GM12878 (cell line): ENCODE data around the gene PPARA. TPM values are rescaled to one million over a fixed set of nuclear protein-coding genes. Genes with fewer than 3 reads are reported as not detected.
A peak's percentile ranks its signal among the peaks of the same experiment; 100 is the strongest.

Experiments
- ATF7 ChIP-seq: fragments of 450-650 bp; IDR thresholded peaks from 2 replicates; pipeline ENCODE4 v1.6.1; 2016; ENCODE audit warnings: low read depth, mild to moderate bottlenecking
- BHLHE40 ChIP-seq, 2 experiments: fragments of 450-650 bp in 1 of 2; IDR thresholded peaks; 2 replicates each; pipeline ENCODE4 v1.6.1; 2011 to 2017; ENCODE audit warnings: low read depth in 2 of 2, borderline replicate concordance in 1 of 2, improper control_type of control experiment in 1 of 2, low read length in 1 of 2, mild to moderate bottlenecking in 1 of 2
- BMI1 ChIP-seq: fragments of 450-650 bp; IDR thresholded peaks from 2 replicates; pipeline ENCODE4 v1.6.1; 2016; ENCODE audit warnings: mild to moderate bottlenecking, moderate library complexity, borderline replicate concordance
- EGR1 ChIP-seq, 2 experiments: IDR thresholded peaks; 1 replicate in 1 of 2; 2 replicates in 1 of 2; pipeline ENCODE4 v1.6.1; 2011 to 2012; ENCODE audit warnings: low read depth in 2 of 2, low read length in 2 of 2, borderline replicate concordance in 1 of 2, mild to moderate bottlenecking in 1 of 2, moderate library complexity in 1 of 2
- ETV6 ChIP-seq, 2 experiments: fragments of 450-650 bp in 1 of 2; IDR thresholded peaks in 1 of 2; conservative IDR thresholded peaks in 1 of 2; 2 replicates each; pipeline ENCODE4 v1.6.1; 2014; ENCODE audit warnings: antibody characterized with exemption in 1 of 2, borderline replicate concordance in 1 of 2, low read depth in 1 of 2, mild to moderate bottlenecking in 1 of 2, moderate library complexity in 1 of 2
- FOS ChIP-seq: IDR thresholded peaks from 3 replicates; pipeline ENCODE4 v1.6.1; 2011; ENCODE audit warnings: borderline replicate concordance; ENCODE audit not compliant: insufficient read length; ENCODE audit errors: extremely low read depth
- MTA3 ChIP-seq: IDR thresholded peaks from 2 replicates; pipeline ENCODE4 v1.6.1; 2012; ENCODE audit warnings: low read length, inconsistent platforms, borderline replicate concordance
- MXI1 ChIP-seq: fragments of 150-350 bp; IDR thresholded peaks from 2 replicates; pipeline ENCODE4 v1.6.1; 2011; ENCODE audit warnings: low read depth, mild to moderate bottlenecking, inconsistent platforms, low read length, improper control_type of control experiment
- MYC ChIP-seq: IDR thresholded peaks from 2 replicates; pipeline ENCODE4 v1.6.1; 2011; ENCODE audit warnings: mild to moderate bottlenecking, low read length, moderate library complexity, inconsistent platforms; ENCODE audit not compliant: insufficient read depth, insufficient replicate concordance, insufficient read length, severe bottlenecking
- NBN ChIP-seq: fragments of 450-650 bp; IDR thresholded peaks from 2 replicates; pipeline ENCODE4 v1.6.1; 2016
- NR2C1 ChIP-seq: fragments of 450-650 bp; IDR thresholded peaks from 2 replicates; pipeline ENCODE4 v1.6.1; 2017; ENCODE audit warnings: antibody characterized with exemption, mild to moderate bottlenecking, moderate library complexity
- NR2C2 ChIP-seq: IDR thresholded peaks from 2 replicates; pipeline ENCODE4 v1.6.1; 2011; ENCODE audit warnings: borderline replicate concordance, low read depth; ENCODE audit not compliant: control insufficient read depth, insufficient read length
- PAX8 ChIP-seq: fragments of 450-650 bp; IDR thresholded peaks from 2 replicates; pipeline ENCODE4 v1.6.1; 2017; ENCODE audit warnings: mild to moderate bottlenecking, moderate library complexity
- PRDM15 ChIP-seq: fragments of 450-650 bp; formaldehyde crosslinking; IDR thresholded peaks from 2 replicates; pipeline ENCODE4 v1.4.0; 2020; ENCODE audit warnings: mild to moderate bottlenecking, moderate library complexity
- RAD21 ChIP-seq: IDR thresholded peaks from 2 replicates; pipeline ENCODE4 v1.6.1; 2011; ENCODE audit warnings: mild to moderate bottlenecking, low read depth, low read length, moderate library complexity; ENCODE audit not compliant: insufficient read depth
- RBBP5 ChIP-seq: fragments of 200-600 bp; sonication (generic); conservative IDR thresholded peaks from 2 replicates; pipeline ENCODE4 v1.6.1; 2016
- SIX5 ChIP-seq: IDR thresholded peaks from 2 replicates; pipeline ENCODE4 v1.6.1; 2011; ENCODE audit warnings: mild to moderate bottlenecking, low read depth, low read length, moderate library complexity; ENCODE audit not compliant: severe bottlenecking
- SREBF2 ChIP-seq: IDR thresholded peaks from 2 replicates; pipeline ENCODE4 v1.6.1; 2012; ENCODE audit warnings: mild to moderate bottlenecking, low read length
- TAF1 ChIP-seq: IDR thresholded peaks from 2 replicates; pipeline ENCODE4 v1.6.1; 2011; ENCODE audit warnings: mild to moderate bottlenecking, low read depth, low read length, borderline replicate concordance
- TBL1XR1 ChIP-seq: IDR thresholded peaks from 2 replicates; pipeline ENCODE4 v1.6.1; 2012; ENCODE audit warnings: low read depth, low read length, improper control_type of control experiment
- USF2 ChIP-seq: IDR thresholded peaks from 2 replicates; pipeline ENCODE4 v1.6.1; 2011; ENCODE audit warnings: low read depth, low read length, improper control_type of control experiment, borderline replicate concordance
- YBX1 ChIP-seq: fragments of 450-650 bp; IDR thresholded peaks from 2 replicates; pipeline ENCODE4 v1.6.1; 2016; ENCODE audit warnings: antibody characterized with exemption
- ZNF274 ChIP-seq: IDR thresholded peaks from one replicate; pipeline ENCODE4 v1.8.0; 2011; ENCODE audit not compliant: insufficient read length, insufficient read depth
- ZNF384 ChIP-seq: IDR thresholded peaks from 2 replicates; pipeline ENCODE4 v1.6.1; 2012; ENCODE audit warnings: low read depth, mild to moderate bottlenecking, low read length, improper control_type of control experiment, borderline replicate concordance
- polyA plus RNA-seq, 11 experiments: library from polyadenylated mRNA; depleted of rRNA in 4 of 11; unstranded in 6 of 11; stranded (reverse) in 5 of 11; fragments of >200 nt; fragmentation: Nextera tagmentation in 4 of 11; fragmentation: Illumina TruSeq in 1 of 11; extraction: Ambion mirVana in 4 of 11; extraction: Trizol in 1 of 11; gene quantifications; 1 replicate in 1 of 11; 2 replicates in 10 of 11; pipeline versions ENCODE4 v1.2.1 to v1.2.3, GENCODE V29; 2011 to 2016; ENCODE audit warnings: inconsistent platforms in 2 of 11, missing spikeins in 2 of 11, low read depth in 1 of 11
- total RNA-seq, 4 experiments: library from RNA; depleted of rRNA in 3 of 4; stranded (reverse); fragments of >200 nt in 3 of 4; fragmentation: Illumina TruSeq in 1 of 4; extraction: Trizol in 1 of 4; gene quantifications; 2 replicates each; pipeline versions ENCODE4 v1.2.1 to v1.2.3, GENCODE V29; 2013 to 2021
- TF ChIP-seq, protein P1 (sequence below): IDR thresholded peaks from 2 replicates; pipeline ENCODE4 v1.6.1; 2012; ENCODE audit warnings: low read depth, low read length, improper control_type of control experiment

The PPARA gene
- total and polyA plus RNA-seq, 10 of the 15 experiments (the other 5 are each of a cell fraction or from before 2014, with no cell fraction given): 0.72 to 10.4 (median 4.6) TPM

DNA sequence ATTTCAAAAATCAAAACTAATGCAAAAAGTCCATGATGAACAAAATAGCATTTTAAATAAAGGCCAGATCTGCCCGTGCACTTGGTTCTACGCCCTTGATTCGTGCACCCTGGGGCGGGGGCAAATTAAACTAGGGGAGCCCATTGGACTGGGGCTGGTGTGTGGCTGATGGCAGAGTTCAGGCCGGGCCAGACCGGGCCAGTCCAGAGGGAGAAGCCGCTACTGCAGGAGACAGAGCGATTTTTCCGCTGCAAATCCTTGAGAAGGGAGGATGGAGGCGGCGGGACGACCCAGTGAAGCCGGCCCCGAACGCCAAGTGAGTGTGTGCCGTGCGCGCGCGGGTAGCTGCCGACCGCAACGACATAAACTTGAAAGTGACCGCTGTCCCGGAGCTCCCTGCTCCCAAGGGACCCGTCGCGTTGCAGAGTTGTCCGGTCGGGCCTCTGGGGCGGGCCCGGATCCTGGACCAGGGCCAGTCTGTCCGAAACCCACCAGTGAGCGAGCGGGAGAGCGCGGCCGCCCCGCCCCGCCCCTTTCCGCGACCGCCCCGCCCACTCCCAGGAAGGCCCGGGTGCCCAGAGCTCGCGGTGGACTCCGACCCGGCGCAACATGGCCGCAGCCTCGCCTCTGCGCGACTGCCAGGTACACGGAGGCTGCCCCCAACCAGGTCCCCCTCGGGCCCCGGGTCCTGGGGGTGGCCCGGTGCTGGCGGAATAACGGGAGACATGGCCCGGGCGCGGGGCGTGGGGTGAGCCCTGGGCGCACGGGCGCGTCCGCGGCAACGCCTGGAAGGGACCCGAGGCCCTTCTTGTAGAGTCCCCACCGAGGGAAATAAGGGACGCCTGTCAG, 117.3 kb downstream of the PPARA start, which contains the start of gene TTC38 (continued):
- TF ChIP-seq PRDM15 (no peak), NBN (0 out of 2 replicates have a peak, but pooled peaks have one; percentile 39), BHLHE40 (IDR thresholded peaks at IDR 0.05; ENCODE audit: borderline replicate concordance in 1 of 2, low read depth in 2 of 2, low read length in 1 of 2) (peak in 1 of 2 experiments; percentile 43; a peak in 1 of 4 replicates), SIX5 (no peak), SREBF2 (no peak), TAF1 (no peak), PAX8 (no peak), YBX1 (no peak), BMI1 (no peak), USF2 (no peak), RAD21 (no peak), RBBP5 (no peak), ZNF384 (no peak), ETV6 (conservative IDR thresholded peaks at IDR 0.05 in 1 of 2, IDR thresholded peaks at IDR 0.05 in 1 of 2; ENCODE audit: borderline replicate concordance in 1 of 2, low read depth in 1 of 2) (no peak), NR2C2 (no peak), ZNF274 (no peak), ATF7 (no peak), TBL1XR1 (no peak), MTA3 (no peak), NR2C1 (no peak), MYC (no peak), FOS (no peak), MXI1 (no peak), EGR1 (IDR thresholded peaks at IDR 0.05; ENCODE audit: borderline replicate concordance in 1 of 2, low read depth in 2 of 2, low read length in 2 of 2) (no peak)
- TF ChIP-seq, protein P1, sequence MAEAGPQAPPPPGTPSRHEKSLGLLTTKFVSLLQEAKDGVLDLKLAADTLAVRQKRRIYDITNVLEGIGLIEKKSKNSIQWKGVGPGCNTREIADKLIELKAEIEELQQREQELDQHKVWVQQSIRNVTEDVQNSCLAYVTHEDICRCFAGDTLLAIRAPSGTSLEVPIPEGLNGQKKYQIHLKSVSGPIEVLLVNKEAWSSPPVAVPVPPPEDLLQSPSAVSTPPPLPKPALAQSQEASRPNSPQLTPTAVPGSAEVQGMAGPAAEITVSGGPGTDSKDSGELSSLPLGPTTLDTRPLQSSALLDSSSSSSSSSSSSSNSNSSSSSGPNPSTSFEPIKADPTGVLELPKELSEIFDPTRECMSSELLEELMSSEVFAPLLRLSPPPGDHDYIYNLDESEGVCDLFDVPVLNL: no peak
